Chondrocyte (in vitro differentiated cells): Measurements from ENCODE around the gene ATP6V0A4. TPM values are rescaled to one million over a fixed set of nuclear protein-coding genes. Genes with fewer than 3 reads are reported as not detected.

Source experiments
- total RNA-seq: library from RNA; stranded (reverse); gene quantifications from 3 replicates; pipeline ENCODE4 v1.2.1, GENCODE V29; 2021

ATP6V0A4 gene
- total RNA-seq, 1 donor from 2014 or later, result 0.35 TPM

Other genes with a start within 250 kb of the ATP6V0A4 start
- gene SVOPL, start 96.8 kb downstream of the ATP6V0A4 start, total RNA-seq, result not detected in 3 replicates
- not detected in 3 replicates for gene TMEM213, start 202 bp downstream of the ATP6V0A4 start, total RNA-seq
- gene KIAA1549, start 183.2 kb upstream of the ATP6V0A4 start, total RNA-seq, result 4.7 to 9.2 TPM (median 8.5 TPM) in 3 replicates
- 9.9 to 11.0 TPM in 2 of 3 replicates, not detected in the other for gene ZC3HAV1L, start 237.8 kb upstream of the ATP6V0A4 start, total RNA-seq